Pancreas (tissue), 10 donors: ENCODE results near the gene ISL1. TPM values are rescaled to one million over a fixed set of nuclear protein-coding genes. Genes with fewer than 3 reads are reported as not detected.

Source experiments
- ATAC-seq, 4 donors: fragments of 200-7000 bp; cut with Tn5 transposase; one replicate each; pipeline versions ENCODE4 v1.8.0 to v1.9.1; 2020; ENCODE audit warnings: mild to moderate bottlenecking in 4 of 4, moderate library complexity in 4 of 4
- DNase-seq, 6 donors: peaks; one replicate each; pipeline ENCODE4 v3.0.0-alpha.2; 2020
- FAIRE-seq: peaks from 2 replicates; lab custom pipeline; 2012; peaks lifted over from hg19 to GRCh38; lab: Jason Lieb, UNC
- H3K27ac ChIP-seq, 4 donors: fragments of 200-600 bp; sonication (generic); 1 replicate in 3 of 4; 2 replicates in 1 of 4; pipeline versions ENCODE4 v1.5.0 to v1.8.0; 2020
- H3K27me3 ChIP-seq, 4 donors: fragments of 200-600 bp; one replicate each; pipeline ENCODE4 v1.8.0; 2021
- H3K36me3 ChIP-seq, 3 donors: fragments of 200-600 bp; sonication (generic) in 1 of 3; one replicate each; pipeline versions ENCODE4 v1.5.0 to v1.8.0; 2020 to 2021
- H3K4me1 ChIP-seq, 3 donors: fragments of 200-600 bp; one replicate each; pipeline ENCODE4 v1.8.0; 2021
- H3K4me3 ChIP-seq, 4 donors: fragments of 200-600 bp; sonication (generic) in 2 of 4; one replicate each; pipeline versions ENCODE4 v1.5.0 to v1.8.0; 2020 to 2021
- H3K9me3 ChIP-seq, 4 donors: fragments of 200-600 bp; one replicate each; pipeline ENCODE4 v1.8.0; 2021
- WGBS, 2 donors: extraction: QIAGEN DNeasy Blood & Tissue Kit; methylation state at CpG; one replicate each; pipeline ENCODE4 v1.1.7; 2013; 5-methylcytosine and 5-hydroxymethylcytosine counted together
- intact Hi-C, 3 donors: fragments of 100-400 bp; cut with DNase I; formaldehyde crosslinking; loops; one replicate each; pipeline versions ENCODE4 v1.11.1 to v1.14.2; 2022
- polyA plus RNA-seq, 2 donors: library from polyadenylated mRNA; stranded (reverse); fragments of 200-250 nt; gene quantifications; one replicate each; pipeline ENCODE4 v1.2.3, GENCODE V29; 2013
- total RNA-seq, 6 donors: library from RNA; stranded (reverse); fragmentation: NEBNext Ultra II Directional in 4 of 6; extraction: Animal tissue kit (Norgen Biotek cat#: 25700) in 4 of 6; gene quantifications; one replicate each; pipeline versions ENCODE4 v1.2.1 to v1.2.4, GENCODE V29; 2021 to 2023
- TF ChIP-seq, protein P1 (sequence below), 4 donors: fragments of 200-600 bp; sonication (generic) in 3 of 4; IDR thresholded peaks; one replicate each; pipeline versions ENCODE4 v1.5.0 to v1.8.0; 2021; ENCODE audit warnings: antibody characterized with exemption in 4 of 4
- donor health status: healthy with polysubstance abuse.
- donor health status: DM: no; HTN: no; CAD: no; lungs with moderate emphysema.
- donor health status: DM: no; HTN: no; CAD: no.
- donor health status: control.
- donor health status: control.
- donor health status: Bipolar disorder and iron deficiency.
- donor health status: DM: yes; HTN: yes; CAD: no.
- donor health status: DM: no; HTN: no; CAD: no.
- donor health status: DM: no; HTN: no; CAD: no.
- donor health status: DM: yes; HTN: yes; CAD: no.

Gene ISL1
- total and polyA plus RNA-seq, 8 donors: 0.93 to 30.5 (median 2.9) TPM

DNA sequence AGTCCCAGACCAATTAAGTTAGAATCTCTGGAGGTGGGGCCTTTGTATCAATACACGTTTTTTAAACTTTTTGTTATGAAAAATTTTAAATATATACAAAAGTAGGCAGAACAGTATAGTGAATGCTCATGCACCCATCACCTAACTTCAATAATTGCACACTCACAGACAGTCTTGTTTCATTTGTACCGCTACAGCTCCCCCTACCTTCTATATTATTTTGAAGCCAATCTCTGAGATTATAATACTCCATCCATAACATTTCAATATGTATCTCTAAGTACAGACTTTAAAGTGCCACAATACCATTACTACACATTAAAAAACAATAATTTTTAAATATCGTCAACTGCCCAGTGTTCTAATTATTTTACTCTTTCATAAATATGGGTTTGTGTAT lies 32.9 kb downstream of the ISL1 start:
- intact Hi-C loops: no loop called here
- Histone ChIP-seq H3K4me1 (no peaks in the 10 kb centered on the region), H3K27ac (no peak overlapping the region), H3K27me3 (no peaks in the 10 kb centered on the region), H3K9me3 (no peaks in the 10 kb centered on the region), H3K36me3 (no peaks in the 10 kb centered on the region), H3K4me3 (no peak overlapping the region)
- DNase-seq: no peak
- no peak for ATAC-seq
- TF ChIP-seq, protein P1, sequence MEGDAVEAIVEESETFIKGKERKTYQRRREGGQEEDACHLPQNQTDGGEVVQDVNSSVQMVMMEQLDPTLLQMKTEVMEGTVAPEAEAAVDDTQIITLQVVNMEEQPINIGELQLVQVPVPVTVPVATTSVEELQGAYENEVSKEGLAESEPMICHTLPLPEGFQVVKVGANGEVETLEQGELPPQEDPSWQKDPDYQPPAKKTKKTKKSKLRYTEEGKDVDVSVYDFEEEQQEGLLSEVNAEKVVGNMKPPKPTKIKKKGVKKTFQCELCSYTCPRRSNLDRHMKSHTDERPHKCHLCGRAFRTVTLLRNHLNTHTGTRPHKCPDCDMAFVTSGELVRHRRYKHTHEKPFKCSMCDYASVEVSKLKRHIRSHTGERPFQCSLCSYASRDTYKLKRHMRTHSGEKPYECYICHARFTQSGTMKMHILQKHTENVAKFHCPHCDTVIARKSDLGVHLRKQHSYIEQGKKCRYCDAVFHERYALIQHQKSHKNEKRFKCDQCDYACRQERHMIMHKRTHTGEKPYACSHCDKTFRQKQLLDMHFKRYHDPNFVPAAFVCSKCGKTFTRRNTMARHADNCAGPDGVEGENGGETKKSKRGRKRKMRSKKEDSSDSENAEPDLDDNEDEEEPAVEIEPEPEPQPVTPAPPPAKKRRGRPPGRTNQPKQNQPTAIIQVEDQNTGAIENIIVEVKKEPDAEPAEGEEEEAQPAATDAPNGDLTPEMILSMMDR (IDR thresholded peaks at IDR 0.05): no peak
- 62 to 77% methylated on average over 3 of the region's 3 CpGs for WGBS, 2 donors
- FAIRE-seq: no peak

DNA sequence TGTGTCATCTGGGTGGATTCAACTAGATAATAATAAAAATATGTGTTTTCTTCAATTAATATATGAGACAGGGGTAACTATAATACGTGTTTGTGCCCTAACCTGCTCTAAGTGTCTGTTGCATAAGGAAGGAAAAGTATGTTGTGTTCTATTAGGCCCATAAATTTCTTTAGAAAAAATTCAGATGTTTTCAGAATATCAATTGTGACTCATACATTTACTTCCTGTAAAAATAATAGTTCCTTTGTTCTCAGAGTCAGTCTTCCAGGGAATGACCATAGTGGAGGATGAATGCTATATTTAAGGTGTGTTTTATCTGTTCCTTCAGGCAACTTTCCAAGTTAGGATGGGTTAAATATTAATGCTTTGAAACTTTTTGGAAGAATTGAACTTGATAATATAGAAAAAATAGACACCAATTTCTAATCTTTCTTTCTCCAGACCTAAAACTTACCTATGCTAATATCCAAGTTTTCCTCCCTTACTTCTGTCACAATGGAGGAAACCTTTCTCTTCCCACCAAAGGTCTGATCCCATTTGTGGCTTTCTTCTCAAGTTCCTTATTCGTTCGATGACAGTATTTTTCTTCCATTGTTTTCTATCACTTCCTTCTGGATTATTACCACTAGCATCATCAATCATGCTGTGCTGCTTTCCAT lies 49.9 kb downstream of the ISL1 start:
- FAIRE-seq: no peak
- TF ChIP-seq, protein P1 (IDR thresholded peaks at IDR 0.05): no peak
- no peak for DNase-seq
- ATAC-seq: no peak
- H3K27me3 ChIP-seq: no peaks in the 10 kb centered on the region
- no peaks in the 10 kb centered on the region for H3K4me1 ChIP-seq
- H3K36me3 ChIP-seq: no peaks in the 10 kb centered on the region
- no peak overlapping the region for H3K4me3 ChIP-seq
- no peaks in the 10 kb centered on the region for H3K9me3 ChIP-seq
- WGBS, 2 donors: 56 to 60% methylated on average over 3 of the region's 3 CpGs
- no peak overlapping the region for H3K27ac ChIP-seq
- intact Hi-C loops: no loop called here

DNA sequence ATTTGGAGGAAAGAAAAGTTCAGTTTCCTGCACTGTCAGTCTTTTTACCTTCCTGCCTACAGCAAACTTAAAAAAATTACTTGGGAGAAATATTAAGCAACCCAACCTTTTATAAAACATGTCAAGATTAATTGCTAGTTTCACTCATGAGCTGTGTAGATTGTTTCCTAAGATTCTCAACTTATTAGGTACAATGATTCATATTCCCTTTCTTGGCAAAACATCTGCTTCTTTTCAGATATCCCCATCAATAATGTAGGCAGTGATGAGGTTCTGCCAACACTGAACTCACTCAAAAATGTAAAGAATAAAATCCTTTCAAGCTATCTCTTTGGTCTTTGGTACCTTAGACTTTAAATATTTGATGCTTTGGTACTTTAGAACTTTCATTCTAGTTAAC lies 56.0 kb downstream of the ISL1 start:
- no peak for DNase-seq
- Histone ChIP-seq H3K4me3 (no peak overlapping the region), H3K4me1 (no peaks in the 10 kb centered on the region), H3K27me3 (no peaks in the 10 kb centered on the region), H3K9me3 (no peaks in the 10 kb centered on the region), H3K36me3 (no peaks in the 10 kb centered on the region), H3K27ac (no peak overlapping the region)
- no peak for FAIRE-seq
- TF ChIP-seq, protein P1 (IDR thresholded peaks at IDR 0.05): no peak
- intact Hi-C loops: no loop called here
- no peak for ATAC-seq
